Measurements from ENCODE around the gene TEDC2. TPM values are rescaled to one million over a fixed set of nuclear protein-coding genes. Genes with fewer than 3 reads are reported as not detected.

The TEDC2 gene
- total RNA-seq, 4 donors from 2014 or later, result 1.3 to 2.5 (median 1.8) TPM; not detected in 1

GRCh38 chr16:2424061-2425007 lies 35.6 kb upstream of the TEDC2 start:
- Histone ChIP-seq H3K4me3 (no peak overlapping the region), H3K4me1 (peaks cover 0 to 6% (median 0%) of the 10 kb centered on the region in 4 donors), H3K27me3 (no peaks in the 10 kb centered on the region), H3K9me3 (no peaks in the 10 kb centered on the region), H3K36me3 (no peaks in the 10 kb centered on the region), H3K27ac (no peak overlapping the region)
- TF ChIP-seq EP300 (IDR thresholded peaks at IDR 0.05) (no peak), POLR2A (IDR thresholded peaks at IDR 0.05) (no peak)
- TF ChIP-seq, protein P1, sequence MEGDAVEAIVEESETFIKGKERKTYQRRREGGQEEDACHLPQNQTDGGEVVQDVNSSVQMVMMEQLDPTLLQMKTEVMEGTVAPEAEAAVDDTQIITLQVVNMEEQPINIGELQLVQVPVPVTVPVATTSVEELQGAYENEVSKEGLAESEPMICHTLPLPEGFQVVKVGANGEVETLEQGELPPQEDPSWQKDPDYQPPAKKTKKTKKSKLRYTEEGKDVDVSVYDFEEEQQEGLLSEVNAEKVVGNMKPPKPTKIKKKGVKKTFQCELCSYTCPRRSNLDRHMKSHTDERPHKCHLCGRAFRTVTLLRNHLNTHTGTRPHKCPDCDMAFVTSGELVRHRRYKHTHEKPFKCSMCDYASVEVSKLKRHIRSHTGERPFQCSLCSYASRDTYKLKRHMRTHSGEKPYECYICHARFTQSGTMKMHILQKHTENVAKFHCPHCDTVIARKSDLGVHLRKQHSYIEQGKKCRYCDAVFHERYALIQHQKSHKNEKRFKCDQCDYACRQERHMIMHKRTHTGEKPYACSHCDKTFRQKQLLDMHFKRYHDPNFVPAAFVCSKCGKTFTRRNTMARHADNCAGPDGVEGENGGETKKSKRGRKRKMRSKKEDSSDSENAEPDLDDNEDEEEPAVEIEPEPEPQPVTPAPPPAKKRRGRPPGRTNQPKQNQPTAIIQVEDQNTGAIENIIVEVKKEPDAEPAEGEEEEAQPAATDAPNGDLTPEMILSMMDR (IDR thresholded peaks at IDR 0.05), result no peak
- no peak for DNase-seq (ENCODE audit: low spot score in 2 of 2)
- WGBS, 2 donors, result 86 to 90% methylated on average over 19 to 25 of the region's 25 CpGs

GRCh38 chr16:2425008-2425518 lies 34.8 kb upstream of the TEDC2 start:
- Histone ChIP-seq H3K9me3 (no peaks in the 10 kb centered on the region), H3K36me3 (no peaks in the 10 kb centered on the region), H3K27me3 (no peaks in the 10 kb centered on the region), H3K4me1 (peaks cover 0 to 10% (median 5%) of the 10 kb centered on the region in 4 donors), H3K4me3 (no peak overlapping the region), H3K27ac (no peak overlapping the region)
- TF ChIP-seq POLR2A (IDR thresholded peaks at IDR 0.05) (no peak), EP300 (IDR thresholded peaks at IDR 0.05) (no peak)
- TF ChIP-seq, protein P1 (IDR thresholded peaks at IDR 0.05), result no peak
- no peak for DNase-seq (ENCODE audit: low spot score in 2 of 2)
- 86 to 87% methylated on average over 9 of the region's 9 CpGs for WGBS, 2 donors

- Histone ChIP-seq H3K27ac (no peak overlapping the region), H3K4me1 (peaks cover 0 to 19% (median 10%) of the 10 kb centered on the region in 4 donors), H3K27me3 (no peaks in the 10 kb centered on the region), H3K4me3 (no peak overlapping the region), H3K9me3 (no peaks in the 10 kb centered on the region), H3K36me3 (no peaks in the 10 kb centered on the region)
- 93 to 95% methylated on average over 12 to 13 of the region's 13 CpGs for WGBS, 2 donors
- TF ChIP-seq POLR2A (IDR thresholded peaks at IDR 0.05) (no peak), EP300 (IDR thresholded peaks at IDR 0.05) (no peak)
- TF ChIP-seq, protein P1 (IDR thresholded peaks at IDR 0.05), result no peak
- no peak for DNase-seq (ENCODE audit: low spot score in 2 of 2)
Measured at GRCh38 chr16:2425825-2426430, 34.0 kb upstream of the TEDC2 start.

GRCh38 chr16:2426941-2427361 lies 33.0 kb upstream of the TEDC2 start:
- 93 to 96% methylated on average over 5 to 6 of the region's 6 CpGs for WGBS, 2 donors
- DNase-seq (ENCODE audit: low spot score in 2 of 2), result no peak

More at GRCh38 chr16:2426941-2427361, 33.0 kb upstream of the TEDC2 start:
- no peaks in the 10 kb centered on the region for H3K9me3 ChIP-seq
- no peaks in the 10 kb centered on the region for H3K27me3 ChIP-seq
- H3K36me3 ChIP-seq, result no peaks in the 10 kb centered on the region
- H3K4me3 ChIP-seq, result no peak overlapping the region
- TF ChIP-seq POLR2A (IDR thresholded peaks at IDR 0.05) (no peak), EP300 (IDR thresholded peaks at IDR 0.05) (no peak)
- TF ChIP-seq, protein P1 (IDR thresholded peaks at IDR 0.05), result no peak
- H3K27ac ChIP-seq, result no peak overlapping the region
- peaks cover 0 to 19% (median 10%) of the 10 kb centered on the region in 4 donors for H3K4me1 ChIP-seq
